Measurements from ENCODE around the gene OR9A4. TPM values are rescaled to one million over a fixed set of nuclear protein-coding genes. Genes with fewer than 3 reads are reported as not detected.

Gene OR9A4
- total RNA-seq, 1 experiment from 2014 or later, result not detected

DNA sequence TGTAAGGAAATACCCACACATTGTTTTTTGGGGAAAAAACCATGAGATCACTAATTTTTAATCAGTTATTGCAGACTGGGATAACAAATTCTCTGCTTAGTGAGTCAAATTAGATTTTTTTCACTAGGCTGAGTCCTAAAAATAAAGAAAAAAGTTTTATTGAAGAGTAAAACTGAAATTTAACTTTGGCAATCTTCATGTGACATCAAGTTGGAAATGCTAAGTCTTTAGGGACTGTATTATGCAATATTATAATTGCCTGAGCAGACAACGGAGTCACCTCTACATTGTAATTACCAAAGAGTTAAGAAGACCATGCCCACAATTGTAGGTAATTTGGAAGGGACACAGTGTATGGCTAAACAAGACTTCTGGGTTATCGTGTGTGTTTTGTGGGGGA lies 32.8 kb downstream of the OR9A4 start:
- no peak for DNase-seq
- Histone ChIP-seq H3K9me3 (ENCODE audit: low read length) (no peaks in the 10 kb centered on the region), H3K4me1 (ENCODE audit: low read length) (no peaks in the 10 kb centered on the region), H3K9ac (ENCODE audit: low read length) (no peak overlapping the region), H4K20me1 (ENCODE audit: insufficient read depth, low read depth, low read length) (no peaks in the 10 kb centered on the region), H3K4me2 (ENCODE audit: low read depth, low read length, poor library complexity, severe bottlenecking) (no peak overlapping the region), H3K27me3 (ENCODE audit: low read length) (no peaks in the 10 kb centered on the region), H3K27ac (ENCODE audit: low read length) (no peak overlapping the region), H2AFZ (ENCODE audit: low read length) (no peak overlapping the region), H3K79me2 (ENCODE audit: low read length) (no peaks in the 10 kb centered on the region), H3K9me2 (replicated peaks; ENCODE audit: insufficient read depth, low read length) (no peaks in the 10 kb centered on the region), H3K36me3 (ENCODE audit: insufficient read depth, low read length) (no peaks in the 10 kb centered on the region), H3K4me3 (ENCODE audit: low read length) (no peak overlapping the region)

DNA sequence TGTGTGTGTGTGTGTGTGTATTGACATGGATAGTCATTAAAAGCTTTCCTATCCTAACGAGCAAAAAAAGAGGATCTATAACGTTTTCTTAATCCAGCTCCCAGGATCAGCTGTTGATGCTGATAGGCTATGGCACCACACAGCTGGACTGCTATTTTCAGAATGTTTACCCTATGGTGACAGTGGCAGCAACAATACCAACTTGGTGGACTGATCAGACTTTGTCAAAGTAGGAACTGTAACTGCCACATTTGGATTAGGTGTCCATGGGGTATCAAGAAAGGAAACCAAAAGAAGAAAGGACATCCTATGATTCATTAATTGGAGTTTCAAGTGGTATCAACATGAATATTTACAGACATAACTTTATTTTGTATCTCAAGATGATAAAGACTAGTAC lies 33.3 kb downstream of the OR9A4 start:
- no peak overlapping the region for H3K9ac ChIP-seq (ENCODE audit: low read length)
- no peak overlapping the region for H2AFZ ChIP-seq (ENCODE audit: low read length)
- H3K4me3 ChIP-seq (ENCODE audit: low read length), result no peak overlapping the region
- H3K4me2 ChIP-seq (ENCODE audit: low read depth, low read length, poor library complexity, severe bottlenecking), result no peak overlapping the region
- no peaks in the 10 kb centered on the region for H3K9me3 ChIP-seq (ENCODE audit: low read length)
- H3K4me1 ChIP-seq (ENCODE audit: low read length), result no peaks in the 10 kb centered on the region
- no peaks in the 10 kb centered on the region for H3K27me3 ChIP-seq (ENCODE audit: low read length)
- no peaks in the 10 kb centered on the region for H3K9me2 ChIP-seq (replicated peaks; ENCODE audit: insufficient read depth, low read length)
- DNase-seq, result no peak
- no peak overlapping the region for H3K27ac ChIP-seq (ENCODE audit: low read length)
- H3K79me2 ChIP-seq (ENCODE audit: low read length), result no peaks in the 10 kb centered on the region
- H3K36me3 ChIP-seq (ENCODE audit: insufficient read depth, low read length), result no peaks in the 10 kb centered on the region
- no peaks in the 10 kb centered on the region for H4K20me1 ChIP-seq (ENCODE audit: insufficient read depth, low read depth, low read length)

DNA sequence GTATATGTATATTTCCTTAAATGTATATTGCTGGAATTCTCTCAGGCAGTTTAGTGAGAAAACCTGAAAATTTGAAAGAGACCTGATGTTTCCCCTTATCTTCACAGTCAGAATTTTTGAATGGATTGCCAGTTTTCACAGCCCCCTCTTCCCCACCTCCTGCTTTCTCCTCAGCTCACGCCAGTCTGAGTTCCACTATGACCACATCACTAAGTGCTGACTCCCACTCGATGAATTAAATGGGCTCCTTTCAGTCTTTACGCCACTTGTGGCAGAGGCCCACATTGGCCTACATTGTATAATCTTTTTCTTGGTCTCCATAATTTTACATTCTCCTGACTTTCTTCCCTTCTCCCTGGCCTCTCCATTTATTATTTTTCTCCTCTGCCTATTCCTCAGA lies 33.7 kb downstream of the OR9A4 start:
- no peak for DNase-seq
- H3K27ac ChIP-seq (ENCODE audit: low read length), result no peak overlapping the region

DNA sequence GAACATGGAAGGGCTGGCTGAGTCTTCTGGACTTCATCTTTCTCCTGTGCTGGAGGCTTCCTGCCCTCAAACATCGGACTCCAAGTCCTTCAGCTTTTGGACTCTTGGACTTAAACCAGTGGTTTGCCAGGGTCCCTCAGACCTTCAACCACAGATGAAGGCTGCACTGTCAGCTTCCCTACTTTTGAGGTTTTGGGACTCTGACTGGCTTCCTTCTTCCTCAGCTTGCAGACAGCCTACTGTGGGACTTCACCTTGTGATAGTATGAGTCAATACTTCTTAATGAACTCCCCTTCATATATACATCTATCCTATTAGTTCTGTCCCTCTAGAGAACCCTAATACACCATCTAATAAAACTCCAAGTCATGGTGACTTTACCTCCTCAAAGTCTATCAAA lies 34.6 kb downstream of the OR9A4 start:
- no peak overlapping the region for H2AFZ ChIP-seq (ENCODE audit: low read length)
- no peaks in the 10 kb centered on the region for H3K36me3 ChIP-seq (ENCODE audit: insufficient read depth, low read length)
- no peak overlapping the region for H3K4me2 ChIP-seq (ENCODE audit: low read depth, low read length, poor library complexity, severe bottlenecking)
- H4K20me1 ChIP-seq (ENCODE audit: insufficient read depth, low read depth, low read length), result no peaks in the 10 kb centered on the region
- no peaks in the 10 kb centered on the region for H3K9me3 ChIP-seq (ENCODE audit: low read length)
- no peak overlapping the region for H3K9ac ChIP-seq (ENCODE audit: low read length)
- no peak for DNase-seq
- no peak overlapping the region for H3K4me3 ChIP-seq (ENCODE audit: low read length)
- no peaks in the 10 kb centered on the region for H3K9me2 ChIP-seq (replicated peaks; ENCODE audit: insufficient read depth, low read length)
- H3K27ac ChIP-seq (ENCODE audit: low read length), result no peak overlapping the region
- H3K79me2 ChIP-seq (ENCODE audit: low read length), result no peaks in the 10 kb centered on the region
- H3K4me1 ChIP-seq (ENCODE audit: low read length), result no peaks in the 10 kb centered on the region
- H3K27me3 ChIP-seq (ENCODE audit: low read length), result no peaks in the 10 kb centered on the region

More for the DNA sequence above, 33.7 kb downstream of the OR9A4 start:
- no peak overlapping the region for H3K4me3 ChIP-seq (ENCODE audit: low read length)
- no peaks in the 10 kb centered on the region for H3K4me1 ChIP-seq (ENCODE audit: low read length)
- H2AFZ ChIP-seq (ENCODE audit: low read length), result no peak overlapping the region
- no peaks in the 10 kb centered on the region for H3K9me2 ChIP-seq (replicated peaks; ENCODE audit: insufficient read depth, low read length)
- H3K9me3 ChIP-seq (ENCODE audit: low read length), result no peaks in the 10 kb centered on the region
- no peaks in the 10 kb centered on the region for H3K27me3 ChIP-seq (ENCODE audit: low read length)
- H3K36me3 ChIP-seq (ENCODE audit: insufficient read depth, low read length), result no peaks in the 10 kb centered on the region
- H3K79me2 ChIP-seq (ENCODE audit: low read length), result no peaks in the 10 kb centered on the region
- H3K9ac ChIP-seq (ENCODE audit: low read length), result no peak overlapping the region
- no peak overlapping the region for H3K4me2 ChIP-seq (ENCODE audit: low read depth, low read length, poor library complexity, severe bottlenecking)
- H4K20me1 ChIP-seq (ENCODE audit: insufficient read depth, low read depth, low read length), result no peaks in the 10 kb centered on the region

DNA sequence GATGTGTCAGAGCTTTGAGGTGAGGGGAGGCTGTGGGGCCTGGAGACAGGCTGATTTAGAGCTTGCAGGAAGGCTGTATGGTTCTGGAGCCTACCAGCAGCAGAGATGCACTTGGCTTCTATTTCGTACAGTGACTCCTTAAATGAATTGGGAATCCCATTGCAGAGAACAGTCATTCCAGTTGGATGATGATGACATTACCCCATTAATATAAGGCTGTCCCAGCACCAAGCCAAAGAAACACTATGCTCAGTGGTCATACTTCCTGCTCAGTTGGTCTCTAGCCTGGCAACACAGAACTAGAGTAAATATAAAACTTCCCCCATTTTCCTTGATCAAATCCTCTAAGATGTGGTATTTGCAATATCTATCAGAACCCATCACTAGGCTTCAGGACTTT lies 36.3 kb downstream of the OR9A4 start:
- no peaks in the 10 kb centered on the region for H3K27me3 ChIP-seq (ENCODE audit: low read length)
- H2AFZ ChIP-seq (ENCODE audit: low read length), result no peak overlapping the region
- H3K9me3 ChIP-seq (ENCODE audit: low read length), result no peaks in the 10 kb centered on the region
- H3K4me1 ChIP-seq (ENCODE audit: low read length), result no peaks in the 10 kb centered on the region
- no peak overlapping the region for H3K4me2 ChIP-seq (ENCODE audit: low read depth, low read length, poor library complexity, severe bottlenecking)
- no peak overlapping the region for H3K27ac ChIP-seq (ENCODE audit: low read length)
- DNase-seq, result no peak
- no peaks in the 10 kb centered on the region for H3K79me2 ChIP-seq (ENCODE audit: low read length)
- no peak overlapping the region for H3K4me3 ChIP-seq (ENCODE audit: low read length)
- H3K9ac ChIP-seq (ENCODE audit: low read length), result no peak overlapping the region
- H4K20me1 ChIP-seq (ENCODE audit: insufficient read depth, low read depth, low read length), result no peaks in the 10 kb centered on the region
- no peaks in the 10 kb centered on the region for H3K9me2 ChIP-seq (replicated peaks; ENCODE audit: insufficient read depth, low read length)
- H3K36me3 ChIP-seq (ENCODE audit: insufficient read depth, low read length), result no peaks in the 10 kb centered on the region

DNA sequence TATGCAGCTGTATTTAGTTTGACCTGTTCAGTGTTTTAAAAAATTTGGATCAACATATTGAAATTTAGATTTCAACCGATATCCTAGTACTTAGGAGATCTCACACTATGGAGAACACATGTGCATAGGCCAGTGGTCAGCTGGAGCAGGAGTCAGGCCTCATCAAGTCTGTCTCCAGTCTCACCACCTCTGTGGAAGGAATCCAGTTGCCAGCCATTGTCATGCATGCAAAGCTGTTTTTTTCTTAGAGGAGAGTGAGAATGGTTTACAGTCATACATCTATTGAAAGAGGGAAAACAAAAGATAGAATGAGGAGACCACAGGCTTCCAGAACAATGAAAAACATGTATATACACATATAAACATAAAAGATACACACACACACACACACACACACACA lies 38.1 kb downstream of the OR9A4 start:
- H4K20me1 ChIP-seq (ENCODE audit: insufficient read depth, low read depth, low read length), result no peaks in the 10 kb centered on the region
- no peak overlapping the region for H3K4me3 ChIP-seq (ENCODE audit: low read length)
- no peaks in the 10 kb centered on the region for H3K9me3 ChIP-seq (ENCODE audit: low read length)
- H3K27me3 ChIP-seq (ENCODE audit: low read length), result no peaks in the 10 kb centered on the region
- H3K27ac ChIP-seq (ENCODE audit: low read length), result no peak overlapping the region
- DNase-seq, result no peak
- H2AFZ ChIP-seq (ENCODE audit: low read length), result no peak overlapping the region
- H3K9ac ChIP-seq (ENCODE audit: low read length), result no peak overlapping the region
- H3K4me1 ChIP-seq (ENCODE audit: low read length), result no peaks in the 10 kb centered on the region
- no peaks in the 10 kb centered on the region for H3K9me2 ChIP-seq (replicated peaks; ENCODE audit: insufficient read depth, low read length)
- no peaks in the 10 kb centered on the region for H3K79me2 ChIP-seq (ENCODE audit: low read length)
- H3K36me3 ChIP-seq (ENCODE audit: insufficient read depth, low read length), result no peaks in the 10 kb centered on the region
- H3K4me2 ChIP-seq (ENCODE audit: low read depth, low read length, poor library complexity, severe bottlenecking), result no peak overlapping the region

DNA sequence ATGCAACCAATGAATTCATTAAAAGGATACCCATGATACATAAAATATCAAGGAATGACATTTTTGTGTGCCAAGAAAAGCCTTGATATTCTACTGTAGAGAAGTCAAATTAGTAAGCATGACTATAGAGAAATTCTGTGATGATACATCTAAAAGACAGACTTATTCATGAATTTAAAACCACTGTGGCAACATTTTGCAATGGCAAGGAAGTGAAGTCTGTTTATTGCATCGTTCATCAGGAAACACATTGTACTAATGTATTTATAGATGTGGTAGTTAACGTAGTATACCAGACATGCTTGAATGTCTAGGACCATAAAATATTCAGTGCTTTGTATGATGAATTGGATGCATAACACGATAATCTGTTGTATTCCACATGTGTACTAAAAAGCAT lies 39.9 kb downstream of the OR9A4 start:
- Histone ChIP-seq H2AFZ (ENCODE audit: low read length) (no peak overlapping the region), H3K27me3 (ENCODE audit: low read length) (no peaks in the 10 kb centered on the region)
- DNase-seq, result no peak

DNA sequence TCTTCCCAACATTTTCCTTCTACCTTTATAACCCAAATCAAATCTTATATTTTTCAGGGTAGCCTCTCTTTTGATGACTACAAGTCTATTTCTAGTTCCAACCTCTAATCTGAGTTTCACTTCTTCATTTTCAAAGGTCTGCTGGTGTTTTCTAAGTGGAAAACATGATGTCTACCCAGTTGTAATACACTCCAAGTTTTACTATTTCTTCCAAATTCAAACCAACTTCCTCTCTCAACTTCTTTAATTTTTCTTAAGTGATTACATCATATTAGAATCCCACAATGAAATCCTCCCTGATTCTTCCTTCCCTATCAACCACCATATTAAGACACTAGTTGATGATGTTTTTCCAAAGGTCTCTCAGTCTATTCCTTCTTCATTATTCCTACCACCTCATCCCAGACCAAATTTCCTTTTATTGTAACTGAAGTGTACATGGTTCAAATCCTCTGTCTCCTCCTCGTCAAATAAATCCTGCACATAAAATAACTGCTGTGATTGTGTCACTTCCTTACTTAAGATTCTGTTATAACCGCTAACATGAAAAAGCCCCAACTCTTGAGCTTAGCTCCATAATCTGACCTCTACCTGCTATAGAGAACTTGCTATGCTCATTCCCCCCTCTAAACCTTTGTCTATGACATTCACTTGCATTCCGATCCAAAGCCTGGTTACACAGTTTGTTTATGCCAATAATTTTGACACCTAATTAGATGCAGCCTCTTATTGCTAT lies 44.7 kb downstream of the OR9A4 start:
- no peak overlapping the region for H3K4me2 ChIP-seq (ENCODE audit: low read depth, low read length, poor library complexity, severe bottlenecking)
- no peak overlapping the region for H3K4me3 ChIP-seq (ENCODE audit: low read length)
- no peaks in the 10 kb centered on the region for H4K20me1 ChIP-seq (ENCODE audit: insufficient read depth, low read depth, low read length)
- no peaks in the 10 kb centered on the region for H3K9me3 ChIP-seq (ENCODE audit: low read length)
- H3K27ac ChIP-seq (ENCODE audit: low read length), result no peak overlapping the region
- DNase-seq, result peak; percentile 61
- H3K9ac ChIP-seq (ENCODE audit: low read length), result no peak overlapping the region
- H3K27me3 ChIP-seq (ENCODE audit: low read length), result no peaks in the 10 kb centered on the region
- H2AFZ ChIP-seq (ENCODE audit: low read length), result no peak overlapping the region
- H3K4me1 ChIP-seq (ENCODE audit: low read length), result peaks cover 13% of the 10 kb centered on the region
- no peaks in the 10 kb centered on the region for H3K9me2 ChIP-seq (replicated peaks; ENCODE audit: insufficient read depth, low read length)
- no peaks in the 10 kb centered on the region for H3K36me3 ChIP-seq (ENCODE audit: insufficient read depth, low read length)
- H3K79me2 ChIP-seq (ENCODE audit: low read length), result no peaks in the 10 kb centered on the region

More for the DNA sequence above, 39.9 kb downstream of the OR9A4 start:
- no peaks in the 10 kb centered on the region for H3K79me2 ChIP-seq (ENCODE audit: low read length)
- H3K9me3 ChIP-seq (ENCODE audit: low read length), result no peaks in the 10 kb centered on the region
- H3K36me3 ChIP-seq (ENCODE audit: insufficient read depth, low read length), result no peaks in the 10 kb centered on the region
- H4K20me1 ChIP-seq (ENCODE audit: insufficient read depth, low read depth, low read length), result no peaks in the 10 kb centered on the region
- no peaks in the 10 kb centered on the region for H3K9me2 ChIP-seq (replicated peaks; ENCODE audit: insufficient read depth, low read length)
- H3K4me2 ChIP-seq (ENCODE audit: low read depth, low read length, poor library complexity, severe bottlenecking), result no peak overlapping the region
- no peak overlapping the region for H3K27ac ChIP-seq (ENCODE audit: low read length)
- peaks cover 12% of the 10 kb centered on the region for H3K4me1 ChIP-seq (ENCODE audit: low read length)
- no peak overlapping the region for H3K9ac ChIP-seq (ENCODE audit: low read length)
- H3K4me3 ChIP-seq (ENCODE audit: low read length), result no peak overlapping the region
